Fibroblast of lung (primary cell): ENCODE measurements around the gene BIN1. TPM values are rescaled to one million over a fixed set of nuclear protein-coding genes. Genes with fewer than 3 reads are reported as not detected.
"Not testable (repeated sequence)": the region's sequence is repeated elsewhere in the genome, so short reads cannot be mapped to it uniquely, and the experiment has no call there.

Experiments used
- DNase-seq, 2 donors: peaks; one replicate each; pipeline versions ENCODE4 v3.0.0 to v3.0.0-alpha.2; 2010; ENCODE audit warnings: low read depth in 2 of 2
- H2AFZ ChIP-seq: 2 replicates; pipeline ENCODE4 v1.5.1; 2012; ENCODE audit warnings: low read length, control low read depth, inconsistent platforms
- H3K27ac ChIP-seq: 2 replicates; pipeline ENCODE4 v1.5.1; 2011; ENCODE audit warnings: low read length, control low read depth; ENCODE audit not compliant: insufficient read depth
- H3K27me3 ChIP-seq: 2 replicates; pipeline ENCODE4 v1.5.1; 2011; ENCODE audit warnings: mild to moderate bottlenecking, low read length; ENCODE audit not compliant: control insufficient read depth, insufficient read depth
- H3K36me3 ChIP-seq: 2 replicates; pipeline ENCODE4 v1.5.1; 2011; ENCODE audit warnings: low read length; ENCODE audit not compliant: control insufficient read depth, insufficient read depth
- H3K4me1 ChIP-seq: 2 replicates; pipeline ENCODE4 v1.5.1; 2011; ENCODE audit warnings: low read length; ENCODE audit not compliant: control insufficient read depth, insufficient read depth; ENCODE audit errors: extremely low read depth
- H3K4me2 ChIP-seq: 2 replicates; pipeline ENCODE4 v1.5.1; 2011; ENCODE audit warnings: low read length, control low read depth; ENCODE audit not compliant: insufficient read depth; ENCODE audit errors: extremely low read depth
- H3K4me3 ChIP-seq, 4 experiments: fragments of 200-600 bp in 1 of 4; sonication (generic) in 1 of 4; replicated peaks in 1 of 4; 2 replicates each; pipeline ENCODE4 v1.5.1; 2011 to 2016; ENCODE audit warnings: low read length in 4 of 4, low read depth in 3 of 4, mild to moderate bottlenecking in 3 of 4, control low read depth in 2 of 4, inconsistent platforms in 1 of 4, mixed read lengths in 1 of 4; ENCODE audit not compliant: insufficient read depth in 1 of 4; ENCODE audit errors: control extremely low read depth in 1 of 4
- H3K79me2 ChIP-seq: 2 replicates; pipeline ENCODE4 v1.5.1; 2012; ENCODE audit warnings: mild to moderate bottlenecking, low read length, inconsistent platforms; ENCODE audit not compliant: control insufficient read depth, insufficient read depth
- H3K9ac ChIP-seq: 2 replicates; pipeline ENCODE4 v1.5.1; 2011; ENCODE audit warnings: mild to moderate bottlenecking, low read length, control low read depth; ENCODE audit not compliant: insufficient read depth
- H3K9me3 ChIP-seq: 2 replicates; pipeline ENCODE4 v1.5.1; 2012; ENCODE audit warnings: low read depth, low read length; ENCODE audit not compliant: control insufficient read depth, insufficient read depth
- H4K20me1 ChIP-seq: 2 replicates; pipeline ENCODE4 v1.5.1; 2011; ENCODE audit warnings: low read length; ENCODE audit not compliant: control insufficient read depth, insufficient read depth; ENCODE audit errors: extremely low read depth
- CTCF ChIP-seq, 2 donors: IDR thresholded peaks in 1 of 2; conservative IDR thresholded peaks in 1 of 2; 1 replicate in 1 of 2; 2 replicates in 1 of 2; pipeline ENCODE4 v1.5.1; 2011 to 2012; ENCODE audit warnings: low read length in 2 of 2, control low read depth in 1 of 2, inconsistent platforms in 1 of 2, low read depth in 1 of 2, mild to moderate bottlenecking in 1 of 2
- EZH2 ChIP-seq: IDR thresholded peaks from 2 replicates; pipeline ENCODE4 v1.5.1; 2012; ENCODE audit warnings: low read length, control low read depth, mild to moderate bottlenecking; ENCODE audit errors: missing control alignments
- polyA plus RNA-seq, 2 donors: library from polyadenylated mRNA; depleted of rRNA in 1 of 2; stranded (reverse) in 1 of 2; unstranded in 1 of 2; fragments of >200 nt; gene quantifications; 2 replicates each; pipeline ENCODE4 v1.2.1, GENCODE V29; 2011 to 2012; ENCODE audit warnings: missing spikeins in 1 of 2
- total RNA-seq: library from RNA; depleted of rRNA; stranded (reverse); fragments of >200 nt; gene quantifications from 2 replicates; pipeline ENCODE4 v1.2.1, GENCODE V29; 2014

The BIN1 gene
- total and polyA plus RNA-seq, 2 donors (not counting 1 experiment from before 2014, with no cell fraction given) = 17.3 to 68.7 TPM

GRCh38 chr2:127121776-127122176 is 14.8 kb upstream of the BIN1 start:
- Histone ChIP-seq H3K4me2 (no peak overlapping the region), H3K9me3 (no peaks in the 10 kb centered on the region), H4K20me1 (no peaks in the 10 kb centered on the region), H3K79me2 (no peaks in the 10 kb centered on the region), H3K27ac (no peak overlapping the region), H3K36me3 (no peaks in the 10 kb centered on the region), H3K4me1 (no peaks in the 10 kb centered on the region), H2AFZ (no peak overlapping the region), H3K4me3 (no peak overlapping the region), H3K9ac (no peak overlapping the region), H3K27me3 (peaks cover under 1% of the 10 kb centered on the region)
- no peak for TF ChIP-seq CTCF (conservative IDR thresholded peaks at IDR 0.05 in 1 of 2, IDR thresholded peaks at IDR 0.05 in 1 of 2; ENCODE audit: low read depth in 1 of 2, low read length in 2 of 2)
- no peak for TF ChIP-seq EZH2
- DNase-seq = no peak

GRCh38 chr2:127121353-127121752 is 14.4 kb upstream of the BIN1 start:
- TF ChIP-seq CTCF (conservative IDR thresholded peaks at IDR 0.05 in 1 of 2, IDR thresholded peaks at IDR 0.05 in 1 of 2; ENCODE audit: low read depth in 1 of 2, low read length in 2 of 2) = no peak
- no peak overlapping the region for H3K4me2 ChIP-seq
- H3K9ac ChIP-seq = no peak overlapping the region
- H3K27ac ChIP-seq = no peak overlapping the region
- no peaks in the 10 kb centered on the region for H3K9me3 ChIP-seq
- DNase-seq = no peak
- no peaks in the 10 kb centered on the region for H3K36me3 ChIP-seq
- H3K4me1 ChIP-seq = no peaks in the 10 kb centered on the region
- no peak overlapping the region for H3K4me3 ChIP-seq
- H3K27me3 ChIP-seq = no peaks in the 10 kb centered on the region
- no peaks in the 10 kb centered on the region for H4K20me1 ChIP-seq
- H3K79me2 ChIP-seq = no peaks in the 10 kb centered on the region
- no peak overlapping the region for H2AFZ ChIP-seq

- not testable (repeated sequence) for H3K36me3 ChIP-seq, DNase-seq, H3K9me3 ChIP-seq, H3K9ac ChIP-seq, H3K4me3 ChIP-seq, H3K4me1 ChIP-seq, H3K27ac ChIP-seq, H3K79me2 ChIP-seq, H3K27me3 ChIP-seq, H3K4me2 ChIP-seq, H4K20me1 ChIP-seq, H2AFZ ChIP-seq
These were observed 13.5 kb upstream of the BIN1 start for GRCh38 chr2:127120408-127120807.
